ENCODE data around the gene ZNF639. TPM values are rescaled to one million over a fixed set of nuclear protein-coding genes. Genes with fewer than 3 reads are reported as not detected.
A peak's percentile ranks its signal among the peaks of the same experiment; 100 is the strongest.

ZNF639 gene
- total and polyA plus RNA-seq, 9 of the 15 experiments (the other 6 are each of a cell fraction or from before 2014, with no cell fraction given): 17.6 to 88.1 (median 53.7) TPM

DNA sequence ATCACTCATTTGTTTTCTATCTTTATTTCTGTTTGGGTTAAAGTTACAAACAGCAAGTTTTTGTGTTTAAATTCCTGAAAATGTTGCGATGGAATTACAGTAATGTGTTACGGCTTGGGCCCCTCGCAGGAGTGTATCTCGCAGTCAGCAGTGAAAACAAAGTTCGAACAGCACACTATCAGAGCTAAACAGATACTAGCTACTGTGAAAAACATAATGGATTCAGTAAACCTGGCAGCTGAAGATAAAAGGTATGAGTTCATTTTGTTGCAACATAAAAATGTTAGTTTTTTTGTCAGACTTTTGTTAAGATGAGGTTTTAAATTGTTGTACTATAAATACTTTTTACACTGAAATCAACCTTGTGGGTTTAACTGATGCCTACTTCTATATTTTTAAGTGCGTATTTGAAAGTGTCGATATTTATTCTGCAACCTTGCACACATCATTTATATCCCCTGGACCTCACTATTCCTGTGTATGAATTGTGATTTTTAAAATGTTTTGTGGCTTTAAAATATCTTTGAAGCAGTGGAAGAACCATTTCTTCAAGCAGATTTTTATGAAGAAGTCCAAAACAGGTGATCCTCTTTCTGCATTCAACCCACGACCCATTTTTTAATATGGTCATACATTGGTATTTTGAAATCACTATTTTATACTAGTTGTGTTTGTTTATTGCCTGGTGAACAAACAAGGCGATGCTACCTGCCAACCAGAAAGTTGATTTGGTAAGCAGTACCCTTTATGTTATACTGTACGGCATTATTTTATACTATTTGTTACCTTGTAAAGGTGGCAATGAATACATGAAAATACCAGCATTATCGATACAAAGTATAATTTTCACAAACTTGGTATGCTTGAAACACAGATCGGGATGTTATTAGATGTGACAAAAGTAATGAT, 52.5 kb downstream of the ZNF639 start (continued):
- TF ChIP-seq, protein P1, sequence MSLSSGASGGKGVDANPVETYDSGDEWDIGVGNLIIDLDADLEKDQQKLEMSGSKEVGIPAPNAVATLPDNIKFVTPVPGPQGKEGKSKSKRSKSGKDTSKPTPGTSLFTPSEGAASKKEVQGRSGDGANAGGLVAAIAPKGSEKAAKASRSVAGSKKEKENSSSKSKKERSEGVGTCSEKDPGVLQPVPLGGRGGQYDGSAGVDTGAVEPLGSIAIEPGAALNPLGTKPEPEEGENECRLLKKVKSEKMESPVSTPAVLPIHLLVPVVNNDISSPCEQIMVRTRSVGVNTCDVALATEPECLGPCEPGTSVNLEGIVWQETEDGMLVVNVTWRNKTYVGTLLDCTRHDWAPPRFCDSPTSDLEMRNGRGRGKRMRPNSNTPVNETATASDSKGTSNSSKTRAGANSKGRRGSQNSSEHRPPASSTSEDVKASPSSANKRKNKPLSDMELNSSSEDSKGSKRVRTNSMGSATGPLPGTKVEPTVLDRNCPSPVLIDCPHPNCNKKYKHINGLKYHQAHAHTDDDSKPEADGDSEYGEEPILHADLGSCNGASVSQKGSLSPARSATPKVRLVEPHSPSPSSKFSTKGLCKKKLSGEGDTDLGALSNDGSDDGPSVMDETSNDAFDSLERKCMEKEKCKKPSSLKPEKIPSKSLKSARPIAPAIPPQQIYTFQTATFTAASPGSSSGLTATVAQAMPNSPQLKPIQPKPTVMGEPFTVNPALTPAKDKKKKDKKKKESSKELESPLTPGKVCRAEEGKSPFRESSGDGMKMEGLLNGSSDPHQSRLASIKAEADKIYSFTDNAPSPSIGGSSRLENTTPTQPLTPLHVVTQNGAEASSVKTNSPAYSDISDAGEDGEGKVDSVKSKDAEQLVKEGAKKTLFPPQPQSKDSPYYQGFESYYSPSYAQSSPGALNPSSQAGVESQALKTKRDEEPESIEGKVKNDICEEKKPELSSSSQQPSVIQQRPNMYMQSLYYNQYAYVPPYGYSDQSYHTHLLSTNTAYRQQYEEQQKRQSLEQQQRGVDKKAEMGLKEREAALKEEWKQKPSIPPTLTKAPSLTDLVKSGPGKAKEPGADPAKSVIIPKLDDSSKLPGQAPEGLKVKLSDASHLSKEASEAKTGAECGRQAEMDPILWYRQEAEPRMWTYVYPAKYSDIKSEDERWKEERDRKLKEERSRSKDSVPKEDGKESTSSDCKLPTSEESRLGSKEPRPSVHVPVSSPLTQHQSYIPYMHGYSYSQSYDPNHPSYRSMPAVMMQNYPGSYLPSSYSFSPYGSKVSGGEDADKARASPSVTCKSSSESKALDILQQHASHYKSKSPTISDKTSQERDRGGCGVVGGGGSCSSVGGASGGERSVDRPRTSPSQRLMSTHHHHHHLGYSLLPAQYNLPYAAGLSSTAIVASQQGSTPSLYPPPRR (CRISPR knock-in tag; IDR thresholded peaks at IDR 0.05; ENCODE audit: borderline replicate concordance): no peak
- TF ChIP-seq ZFX (CRISPR knock-in tag; IDR thresholded peaks at IDR 0.05): peak; percentile 34; the same call in 1 of the 2 replicates
- peak; percentile 79; the same call in 1 of the 2 replicates for TF ChIP-seq NCOA1 (IDR thresholded peaks at IDR 0.05; ENCODE audit: low read depth)
- peak in 1 of 2 experiments; percentile 85; a peak in 2 of 4 replicates for TF ChIP-seq TBL1XR1 (IDR thresholded peaks at IDR 0.05; ENCODE audit: low read length in 2 of 2)
- peak in 1 of 2 experiments; percentile 58; a peak in 1 of 4 replicates for TF ChIP-seq RCOR1 (IDR thresholded peaks at IDR 0.05; ENCODE audit: borderline replicate concordance in 1 of 2, low read depth in 2 of 2, low read length in 2 of 2)
- TF ChIP-seq, protein P2, sequence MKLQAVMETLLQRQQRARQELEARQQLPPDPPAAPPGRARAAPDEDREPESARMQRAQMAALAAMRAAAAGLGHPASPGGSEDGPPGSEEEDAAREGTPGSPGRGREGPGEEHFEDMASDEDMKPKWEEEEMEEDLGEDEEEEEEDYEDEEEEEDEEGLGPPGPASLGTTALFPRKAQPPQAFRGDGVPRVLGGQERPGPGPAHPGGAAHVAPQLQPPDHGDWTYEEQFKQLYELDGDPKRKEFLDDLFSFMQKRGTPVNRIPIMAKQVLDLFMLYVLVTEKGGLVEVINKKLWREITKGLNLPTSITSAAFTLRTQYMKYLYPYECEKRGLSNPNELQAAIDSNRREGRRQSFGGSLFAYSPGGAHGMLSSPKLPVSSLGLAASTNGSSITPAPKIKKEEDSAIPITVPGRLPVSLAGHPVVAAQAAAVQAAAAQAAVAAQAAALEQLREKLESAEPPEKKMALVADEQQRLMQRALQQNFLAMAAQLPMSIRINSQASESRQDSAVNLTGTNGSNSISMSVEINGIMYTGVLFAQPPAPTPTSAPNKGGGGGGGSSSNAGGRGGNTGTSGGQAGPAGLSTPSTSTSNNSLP (IDR thresholded peaks at IDR 0.05; ENCODE audit: borderline replicate concordance, low read depth, low read length): peak; percentile 75; the same call in 1 of the 2 replicates
- no peak for TF ChIP-seq PRPF4 (IDR thresholded peaks at IDR 0.05; ENCODE audit: insufficient read depth, low read depth, low read length, poor library complexity, severe bottlenecking)
- TF ChIP-seq SRSF1 (IDR thresholded peaks at IDR 0.05; ENCODE audit: low read depth, low read length): no peak
- TF ChIP-seq, protein P3, sequence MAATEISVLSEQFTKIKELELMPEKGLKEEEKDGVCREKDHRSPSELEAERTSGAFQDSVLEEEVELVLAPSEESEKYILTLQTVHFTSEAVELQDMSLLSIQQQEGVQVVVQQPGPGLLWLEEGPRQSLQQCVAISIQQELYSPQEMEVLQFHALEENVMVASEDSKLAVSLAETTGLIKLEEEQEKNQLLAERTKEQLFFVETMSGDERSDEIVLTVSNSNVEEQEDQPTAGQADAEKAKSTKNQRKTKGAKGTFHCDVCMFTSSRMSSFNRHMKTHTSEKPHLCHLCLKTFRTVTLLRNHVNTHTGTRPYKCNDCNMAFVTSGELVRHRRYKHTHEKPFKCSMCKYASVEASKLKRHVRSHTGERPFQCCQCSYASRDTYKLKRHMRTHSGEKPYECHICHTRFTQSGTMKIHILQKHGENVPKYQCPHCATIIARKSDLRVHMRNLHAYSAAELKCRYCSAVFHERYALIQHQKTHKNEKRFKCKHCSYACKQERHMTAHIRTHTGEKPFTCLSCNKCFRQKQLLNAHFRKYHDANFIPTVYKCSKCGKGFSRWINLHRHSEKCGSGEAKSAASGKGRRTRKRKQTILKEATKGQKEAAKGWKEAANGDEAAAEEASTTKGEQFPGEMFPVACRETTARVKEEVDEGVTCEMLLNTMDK (IDR thresholded peaks at IDR 0.05; ENCODE audit: borderline replicate concordance, insufficient read depth, low read depth, low read length, poor library complexity, severe bottlenecking): no peak
- TF ChIP-seq ARID1B (IDR thresholded peaks at IDR 0.05): peak; percentile 100
- TF ChIP-seq, protein P4, sequence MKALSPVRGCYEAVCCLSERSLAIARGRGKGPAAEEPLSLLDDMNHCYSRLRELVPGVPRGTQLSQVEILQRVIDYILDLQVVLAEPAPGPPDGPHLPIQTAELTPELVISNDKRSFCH (CRISPR knock-in tag; IDR thresholded peaks at IDR 0.05): no peak
- TF ChIP-seq, protein P4 (tag; IDR thresholded peaks at IDR 0.05): no peak; the same call in 1 of the 2 replicates
- no peak for TF ChIP-seq ZNF165 (CRISPR knock-in tag; IDR thresholded peaks at IDR 0.05; ENCODE audit: borderline replicate concordance)
- no peak for TF ChIP-seq ZFP30 (CRISPR knock-in tag; IDR thresholded peaks at IDR 0.05; ENCODE audit: borderline replicate concordance)
- TF ChIP-seq, protein P5, sequence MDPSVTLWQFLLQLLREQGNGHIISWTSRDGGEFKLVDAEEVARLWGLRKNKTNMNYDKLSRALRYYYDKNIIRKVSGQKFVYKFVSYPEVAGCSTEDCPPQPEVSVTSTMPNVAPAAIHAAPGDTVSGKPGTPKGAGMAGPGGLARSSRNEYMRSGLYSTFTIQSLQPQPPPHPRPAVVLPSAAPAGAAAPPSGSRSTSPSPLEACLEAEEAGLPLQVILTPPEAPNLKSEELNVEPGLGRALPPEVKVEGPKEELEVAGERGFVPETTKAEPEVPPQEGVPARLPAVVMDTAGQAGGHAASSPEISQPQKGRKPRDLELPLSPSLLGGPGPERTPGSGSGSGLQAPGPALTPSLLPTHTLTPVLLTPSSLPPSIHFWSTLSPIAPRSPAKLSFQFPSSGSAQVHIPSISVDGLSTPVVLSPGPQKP (CRISPR knock-in tag; IDR thresholded peaks at IDR 0.05): no peak

Data from K562 (cell line).